ENCODE results near the gene CLASP1. TPM values are rescaled to one million over a fixed set of nuclear protein-coding genes. Genes with fewer than 3 reads are reported as not detected.

Gene CLASP1
- total RNA-seq, 4 donors from 2014 or later, result 43.0 to 53.9 (median 51.3) TPM

GRCh38 chr2:121386707-121387106 is 262.6 kb downstream of the CLASP1 start:
- Histone ChIP-seq H3K4me3 (no peak overlapping the region), H3K4me1 (no peaks in the 10 kb centered on the region), H3K27me3 (no peaks in the 10 kb centered on the region), H3K9me3 (no peaks in the 10 kb centered on the region), H3K27ac (no peak overlapping the region), H3K36me3 (peaks cover 0 to 43% (median 20%) of the 10 kb centered on the region in 4 donors)
- TF ChIP-seq, protein P1, sequence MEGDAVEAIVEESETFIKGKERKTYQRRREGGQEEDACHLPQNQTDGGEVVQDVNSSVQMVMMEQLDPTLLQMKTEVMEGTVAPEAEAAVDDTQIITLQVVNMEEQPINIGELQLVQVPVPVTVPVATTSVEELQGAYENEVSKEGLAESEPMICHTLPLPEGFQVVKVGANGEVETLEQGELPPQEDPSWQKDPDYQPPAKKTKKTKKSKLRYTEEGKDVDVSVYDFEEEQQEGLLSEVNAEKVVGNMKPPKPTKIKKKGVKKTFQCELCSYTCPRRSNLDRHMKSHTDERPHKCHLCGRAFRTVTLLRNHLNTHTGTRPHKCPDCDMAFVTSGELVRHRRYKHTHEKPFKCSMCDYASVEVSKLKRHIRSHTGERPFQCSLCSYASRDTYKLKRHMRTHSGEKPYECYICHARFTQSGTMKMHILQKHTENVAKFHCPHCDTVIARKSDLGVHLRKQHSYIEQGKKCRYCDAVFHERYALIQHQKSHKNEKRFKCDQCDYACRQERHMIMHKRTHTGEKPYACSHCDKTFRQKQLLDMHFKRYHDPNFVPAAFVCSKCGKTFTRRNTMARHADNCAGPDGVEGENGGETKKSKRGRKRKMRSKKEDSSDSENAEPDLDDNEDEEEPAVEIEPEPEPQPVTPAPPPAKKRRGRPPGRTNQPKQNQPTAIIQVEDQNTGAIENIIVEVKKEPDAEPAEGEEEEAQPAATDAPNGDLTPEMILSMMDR (IDR thresholded peaks at IDR 0.05), result no peak
- no peak for TF ChIP-seq POLR2A (IDR thresholded peaks at IDR 0.05)
- WGBS, 2 donors (ENCODE audit: low coverage in 1 of 2), result 53 to 66% methylated on average over 2 of the region's 2 CpGs
- in situ Hi-C loops (cut with MboI; ENCODE audit: low pct_ligation_motif_present in 1 of 4, low pct_unique_long_range_greater_than_20kb in 1 of 4, low sequenced_read_pairs in 3 of 4) (loop anchor here in 1 of 4 donors (25.0 kb wide), 1 partner anchor 326 kb away; no protein-coding TSS in a partner anchor), intact Hi-C loops (cut with DNase I; ENCODE audit: low total_unique reads) (no loop called here)
- no peak for DNase-seq

- no peaks in the 10 kb centered on the region for H3K27me3 ChIP-seq
- H3K9me3 ChIP-seq, result no peaks in the 10 kb centered on the region
- H3K27ac ChIP-seq, result no peak overlapping the region
- in situ Hi-C loops (cut with MboI; ENCODE audit: low pct_ligation_motif_present in 1 of 4, low pct_unique_long_range_greater_than_20kb in 1 of 4, low sequenced_read_pairs in 3 of 4) (loop anchor here in 1 of 4 donors (25.0 kb wide), 1 partner anchor 326 kb away; no protein-coding TSS in a partner anchor), intact Hi-C loops (cut with DNase I; ENCODE audit: low total_unique reads) (no loop called here)
- TF ChIP-seq, protein P1 (IDR thresholded peaks at IDR 0.05), result no peak
- TF ChIP-seq POLR2AphosphoS5 (IDR thresholded peaks at IDR 0.05) (no peak), EP300 (IDR thresholded peaks at IDR 0.05; ENCODE audit: low read depth) (no peak), POLR2A (IDR thresholded peaks at IDR 0.05) (no peak)
- H3K4me3 ChIP-seq, result no peak overlapping the region
- peaks cover 0 to 50% (median 20%) of the 10 kb centered on the region in 4 donors for H3K36me3 ChIP-seq
- no peaks in the 10 kb centered on the region for H3K4me1 ChIP-seq
- no peak for DNase-seq
These were observed 263.2 kb downstream of the CLASP1 start for GRCh38 chr2:121386102-121386501.

DNA sequence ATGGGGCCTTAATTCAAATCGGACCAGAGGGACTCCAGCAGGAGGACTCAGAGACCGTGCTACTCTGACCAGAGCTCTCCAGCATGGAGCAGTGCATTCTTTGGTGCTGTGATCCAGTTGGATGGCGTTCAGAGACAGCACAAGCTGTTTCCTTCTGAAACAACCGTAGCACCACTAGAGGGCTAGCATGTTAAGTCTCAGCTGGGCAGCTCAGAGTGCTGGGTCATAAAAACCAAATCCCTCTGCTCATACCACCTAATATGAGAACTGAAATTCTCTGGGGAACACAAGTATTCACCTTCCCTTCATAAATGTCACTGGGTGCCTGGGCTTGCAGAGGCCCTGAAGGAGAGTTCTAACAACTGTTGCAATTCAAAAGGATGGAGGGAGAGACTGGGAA is 266.5 kb downstream of the CLASP1 start:
- Histone ChIP-seq H3K4me1 (no peaks in the 10 kb centered on the region), H3K4me3 (no peak overlapping the region), H3K36me3 (peaks cover 0 to 54% (median 19%) of the 10 kb centered on the region in 4 donors), H3K27ac (no peak overlapping the region), H3K9me3 (no peaks in the 10 kb centered on the region), H3K27me3 (no peaks in the 10 kb centered on the region)
- DNase-seq, result no peak
- intact Hi-C loops (cut with DNase I; ENCODE audit: low total_unique reads) (no loop called here), in situ Hi-C loops (cut with MboI; ENCODE audit: low pct_ligation_motif_present in 1 of 4, low pct_unique_long_range_greater_than_20kb in 1 of 4, low sequenced_read_pairs in 3 of 4) (loop anchor here in 1 of 4 donors (25.0 kb wide), 1 partner anchor 330 kb away; no protein-coding TSS in a partner anchor)
- TF ChIP-seq, protein P1 (IDR thresholded peaks at IDR 0.05), result no peak
- TF ChIP-seq POLR2AphosphoS5 (IDR thresholded peaks at IDR 0.05) (no peak), POLR2A (IDR thresholded peaks at IDR 0.05) (no peak), EP300 (IDR thresholded peaks at IDR 0.05; ENCODE audit: low read depth) (no peak)
- WGBS, 2 donors (ENCODE audit: low coverage in 1 of 2), result 91% methylated on average over 4 of the region's 4 CpGs; no CpG with 5 or more reads in 1 of the 2 donors

DNA sequence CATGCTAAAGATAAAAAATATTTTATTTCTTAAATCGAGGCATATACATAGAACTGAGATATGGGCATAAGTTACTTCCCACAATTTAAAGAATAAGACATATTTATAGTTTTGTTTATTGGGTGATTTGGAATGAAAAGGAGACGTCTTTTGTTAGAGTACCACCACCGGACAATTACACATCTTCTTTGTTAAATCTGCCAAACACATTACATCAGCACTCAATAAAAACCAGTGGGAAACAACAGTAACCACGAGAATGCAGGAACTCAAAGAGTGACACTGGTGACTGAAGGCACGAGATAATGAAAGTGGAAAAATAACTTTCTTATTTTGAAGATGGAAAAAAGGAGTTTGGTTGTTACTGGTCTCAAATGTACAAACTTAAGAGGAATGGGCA is 271.6 kb downstream of the CLASP1 start:
- peaks cover 0 to 32% (median 13%) of the 10 kb centered on the region in 4 donors for H3K36me3 ChIP-seq

More for the DNA sequence above, 271.6 kb downstream of the CLASP1 start:
- no peak overlapping the region for H3K4me3 ChIP-seq
- in situ Hi-C loops (cut with MboI; ENCODE audit: low pct_ligation_motif_present in 1 of 4, low pct_unique_long_range_greater_than_20kb in 1 of 4, low sequenced_read_pairs in 3 of 4), result loop anchor here in 1 of 4 donors (25.0 kb wide), 1 partner anchor 335 kb away; no protein-coding TSS in a partner anchor
- no peak overlapping the region for H3K27ac ChIP-seq
- no peaks in the 10 kb centered on the region for H3K27me3 ChIP-seq
- intact Hi-C loops (cut with DNase I; ENCODE audit: low total_unique reads), result no loop called here
- no peaks in the 10 kb centered on the region for H3K9me3 ChIP-seq
- no peak for DNase-seq
- 76 to 79% methylated on average over 5 of the region's 5 CpGs for WGBS, 2 donors (ENCODE audit: low coverage in 1 of 2)
- peaks cover 0 to 13% (median 4%) of the 10 kb centered on the region in 4 donors for H3K4me1 ChIP-seq
- no peak for TF ChIP-seq POLR2A (IDR thresholded peaks at IDR 0.05)
- TF ChIP-seq, protein P1 (IDR thresholded peaks at IDR 0.05), result no peak
- TF ChIP-seq POLR2AphosphoS5 (IDR thresholded peaks at IDR 0.05), result no peak
- TF ChIP-seq EP300 (IDR thresholded peaks at IDR 0.05; ENCODE audit: low read depth), result no peak
